Activated CD8-positive, alpha-beta T cell treated with anti-CD3 and anti-CD28 coated beads, Interleukin-2, amount 10 ng/mL, durations not matched to agents 7 days and 5 days (primary cell): ENCODE results near the gene COL9A3. TPM values are rescaled to one million over a fixed set of nuclear protein-coding genes. Genes with fewer than 3 reads are reported as not detected.

Experiments
- ATAC-seq: fragments of 150-1000 bp; cut with Tn5 transposase; one replicate; pipeline ENCODE4 v1.10.0; 2021; ENCODE audit warnings: moderate library complexity
- CTCF ChIA-PET: fragments of 350-600 bp; sonication (Branson Sonifier 250); formaldehyde crosslinking; loops from one replicate; lab custom pipeline; 2021; ENCODE audit warnings: antibody characterized with exemption; lab: Charles Lee
- POLR2A ChIA-PET: fragments of 350-600 bp; sonication (Branson Sonifier 250); formaldehyde crosslinking; loops from one replicate; lab custom pipeline; 2021; ENCODE audit warnings: antibody characterized with exemption; lab: Charles Lee
- DNase-seq: peaks from one replicate; pipeline ENCODE4 v3.0.0-alpha.2; 2020
- H3K27ac Mint-ChIP-seq: one replicate; pipeline ENCODE4 v1.8.0; 2021; ENCODE audit warnings: mild to moderate bottlenecking, mixed read lengths
- H3K27me3 Mint-ChIP-seq: one replicate; pipeline ENCODE4 v1.8.0; 2021; ENCODE audit warnings: low read depth, mixed read lengths
- H3K36me3 Mint-ChIP-seq: one replicate; pipeline ENCODE4 v1.8.0; 2021; ENCODE audit warnings: low read depth, mixed read lengths
- H3K4me1 Mint-ChIP-seq: one replicate; pipeline ENCODE4 v1.8.0; 2021; ENCODE audit warnings: low read depth, mixed read lengths
- H3K4me3 Mint-ChIP-seq: one replicate; pipeline ENCODE4 v1.8.0; 2021; ENCODE audit warnings: mild to moderate bottlenecking, mixed read lengths
- H3K9me3 Mint-ChIP-seq: one replicate; pipeline ENCODE4 v1.8.0; 2022; ENCODE audit warnings: mixed read lengths; ENCODE audit not compliant: insufficient read depth
- total RNA-seq, 2 experiments: library from RNA; stranded (reverse); gene quantifications; one replicate each; pipeline ENCODE4 v1.2.3, GENCODE V29; 2021

Gene COL9A3
- total RNA-seq, 2 experiments from 2014 or later: not detected

DNA sequence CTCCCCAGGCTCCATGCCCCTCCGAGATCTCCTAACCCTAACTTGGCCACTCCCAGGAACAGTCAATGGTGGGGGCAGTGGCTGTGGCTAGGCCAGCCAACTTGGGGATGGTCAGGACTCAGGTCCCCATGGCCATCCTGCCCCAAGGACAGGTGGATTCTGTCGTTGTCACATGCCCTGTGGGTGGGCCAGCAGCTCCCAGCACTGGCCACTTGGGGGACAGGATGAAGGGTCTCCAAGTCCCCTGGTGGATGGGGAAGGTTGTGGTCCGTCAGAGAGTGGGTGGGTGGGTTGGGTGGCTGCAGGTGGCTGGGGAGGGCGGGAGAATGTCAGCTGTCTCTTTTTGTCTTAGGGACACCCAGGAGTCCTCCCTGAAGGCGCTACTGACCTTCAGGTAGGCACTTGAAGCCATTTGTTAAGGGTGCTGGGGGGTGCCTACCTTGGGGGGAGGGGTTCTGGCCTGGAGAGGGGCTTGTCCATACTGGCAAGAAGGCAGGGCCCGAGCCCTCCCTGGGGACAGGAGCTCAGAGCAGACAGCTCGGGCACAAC lies 5.5 kb downstream of the COL9A3 start:
- Mint-ChIP-seq H3K4me3 (no peak overlapping the region), H3K27me3 (peaks cover 9% of the 10 kb centered on the region), H3K4me1 (peaks cover 2% of the 10 kb centered on the region), H3K9me3 (no peaks in the 10 kb centered on the region), H3K36me3 (no peaks in the 10 kb centered on the region), H3K27ac (no peak overlapping the region)
- DNase-seq: no peak
- ATAC-seq: no peak
- POLR2A ChIA-PET: no interaction called here
- CTCF ChIA-PET: interaction anchor here (0.6 to 1.9 kb wide), 7 partner anchors 14 to 187 kb away, joined by 3 to 9 read pairs (median 4); partner anchors contain the start of gene DIDO1

DNA sequence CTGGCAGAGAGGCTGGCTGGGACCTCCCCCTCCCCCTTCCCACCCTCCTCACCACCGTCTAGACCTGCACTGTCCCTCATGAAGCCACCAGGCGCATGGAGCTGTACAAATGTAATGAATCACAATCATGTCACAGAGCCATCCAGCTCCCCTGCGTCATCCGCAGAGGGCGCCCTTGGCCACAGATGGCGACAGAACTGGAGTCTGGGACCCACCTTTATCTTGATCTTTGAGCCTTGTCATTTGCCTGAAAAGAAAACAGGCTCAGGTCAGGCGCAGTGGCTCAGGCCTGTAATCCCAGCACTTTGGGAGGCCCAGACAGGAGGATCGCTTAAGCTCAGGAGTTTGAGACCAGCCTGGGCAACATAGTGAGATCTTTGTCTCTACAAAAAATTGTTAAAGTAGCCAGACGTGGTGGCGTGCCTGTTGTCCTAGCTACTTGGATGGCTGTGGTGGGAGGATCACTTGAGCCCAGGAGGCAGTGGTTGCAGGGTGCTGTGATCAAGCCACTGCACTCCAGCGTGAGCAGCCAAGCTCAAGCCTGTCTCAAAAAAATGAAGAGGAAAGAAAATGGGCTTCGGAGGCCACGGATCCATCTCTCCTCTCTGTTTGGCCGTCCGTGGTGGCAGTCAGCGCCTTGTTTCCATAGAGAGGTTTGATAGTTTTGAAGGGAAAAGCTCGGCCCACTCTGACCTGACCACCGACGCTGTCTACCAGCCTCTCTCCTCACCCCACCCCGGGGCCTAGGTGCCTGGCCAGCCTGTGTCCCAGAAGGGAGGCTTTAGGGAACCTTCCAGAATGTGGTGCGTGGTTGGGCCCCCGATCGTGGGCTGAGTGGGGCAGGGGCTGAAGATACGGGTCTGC lies 6.2 kb downstream of the COL9A3 start:
- Mint-ChIP-seq H3K36me3 (no peaks in the 10 kb centered on the region), H3K4me1 (peaks cover 2% of the 10 kb centered on the region), H3K4me3 (no peak overlapping the region), H3K27me3 (peaks cover 4% of the 10 kb centered on the region), H3K27ac (no peak overlapping the region), H3K9me3 (no peaks in the 10 kb centered on the region)
- peak; percentile 66 for DNase-seq
- POLR2A ChIA-PET: no interaction called here
- CTCF ChIA-PET: interaction anchor here (0.6 to 1.9 kb wide), 7 partner anchors 15 to 186 kb away, joined by 3 to 9 read pairs (median 4); partner anchors contain the start of gene DIDO1
- peak; percentile 74 for ATAC-seq

DNA sequence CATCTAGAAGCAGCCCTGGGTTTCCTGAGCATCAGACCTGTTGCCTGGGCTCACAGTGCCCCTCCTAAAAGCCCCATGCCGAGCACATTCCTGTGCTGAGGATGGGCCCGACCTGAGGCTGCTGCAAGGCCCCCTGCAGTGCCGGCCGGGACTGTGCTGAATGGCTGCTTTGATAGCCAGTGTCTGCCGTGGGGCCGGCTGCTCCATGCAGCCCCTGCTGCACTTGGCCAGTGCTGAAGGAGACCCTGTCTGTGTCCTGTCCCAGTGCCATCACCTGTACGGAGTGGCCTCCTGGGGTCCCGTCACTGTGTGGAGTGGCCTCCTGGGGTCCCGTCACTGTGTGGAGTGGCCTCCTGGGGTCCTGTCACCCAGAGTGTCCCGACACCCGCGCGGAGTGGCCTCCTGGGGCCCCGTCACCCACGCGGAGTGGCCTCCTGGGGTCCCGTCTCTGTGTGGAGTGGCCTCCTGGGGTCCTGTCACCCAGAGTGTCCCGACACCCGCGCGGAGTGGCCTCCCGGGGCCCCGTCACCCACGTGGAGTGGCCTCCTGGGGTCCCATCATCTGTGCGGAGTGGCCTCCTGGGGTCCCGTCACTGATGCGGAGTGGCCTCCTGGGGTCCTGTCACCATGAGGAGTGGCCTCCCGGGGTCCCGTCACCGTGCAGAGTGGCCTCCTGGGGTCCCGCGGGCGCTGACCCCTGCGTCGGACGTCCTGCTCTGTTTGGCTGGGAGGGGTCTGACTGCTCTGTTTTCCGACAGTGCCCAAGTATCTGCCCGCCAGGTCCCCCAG lies 7.0 kb downstream of the COL9A3 start:
- ChIA-PET POLR2A (no interaction called here), CTCF (interaction anchor here (1.3 to 1.9 kb wide), 3 partner anchors 16 to 185 kb away, joined by 5 to 9 read pairs (median 8); no protein-coding TSS in a partner anchor)
- no peaks in the 10 kb centered on the region for H3K9me3 Mint-ChIP-seq
- H3K4me3 Mint-ChIP-seq: no peak overlapping the region
- H3K27ac Mint-ChIP-seq: no peak overlapping the region
- ATAC-seq (no peak), DNase-seq (no peak)
- H3K27me3 Mint-ChIP-seq: no peaks in the 10 kb centered on the region
- H3K4me1 Mint-ChIP-seq: peaks cover 2% of the 10 kb centered on the region
- H3K36me3 Mint-ChIP-seq: no peaks in the 10 kb centered on the region

DNA sequence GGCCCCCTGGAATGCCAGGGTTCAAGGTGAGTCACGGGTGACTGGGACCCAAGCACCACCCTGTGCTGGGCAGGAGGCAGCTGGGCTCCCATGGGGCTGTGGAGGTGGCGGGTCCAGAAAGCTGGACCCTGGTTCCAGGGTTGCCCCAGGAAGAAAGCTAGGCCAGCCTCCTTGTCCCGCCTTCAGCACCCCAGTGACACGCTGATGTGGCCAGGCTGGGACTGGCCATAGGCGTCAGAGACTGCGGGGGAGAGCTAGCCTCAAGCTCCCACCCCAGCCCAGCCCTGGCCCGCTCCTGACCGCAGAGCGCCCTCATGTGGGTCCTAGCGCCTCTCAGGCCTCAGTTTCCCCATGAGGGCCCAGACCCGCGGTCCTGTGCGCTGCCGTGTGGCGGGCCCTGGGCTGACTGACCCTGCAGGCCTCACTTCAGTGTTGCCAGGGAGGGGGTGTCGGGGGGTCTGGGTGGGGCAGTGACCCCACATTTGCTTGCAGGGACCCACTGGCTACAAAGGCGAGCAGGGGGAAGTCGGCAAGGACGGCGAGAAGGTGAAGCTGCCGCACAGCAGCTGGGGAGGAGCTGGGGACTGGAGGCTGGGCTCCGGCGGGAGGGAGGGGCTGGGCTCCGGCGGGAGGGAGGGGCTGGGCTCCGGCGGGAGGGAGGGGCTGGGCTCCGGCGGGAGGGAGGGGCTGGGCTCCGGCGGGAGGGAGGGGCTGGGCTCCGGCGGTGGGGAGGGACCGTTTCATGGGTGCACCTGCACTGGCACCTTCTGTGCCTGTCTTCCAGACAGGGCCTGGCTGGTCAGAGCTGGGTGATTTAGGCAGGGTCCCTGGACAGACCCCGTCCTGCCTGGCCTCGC lies 7.9 kb downstream of the COL9A3 start:
- no peaks in the 10 kb centered on the region for H3K27me3 Mint-ChIP-seq
- peaks cover 2% of the 10 kb centered on the region for H3K4me1 Mint-ChIP-seq
- no peaks in the 10 kb centered on the region for H3K36me3 Mint-ChIP-seq
- H3K9me3 Mint-ChIP-seq: no peaks in the 10 kb centered on the region
- H3K4me3 Mint-ChIP-seq: no peak overlapping the region
- ATAC-seq (no peak), DNase-seq (no peak)
- no peak overlapping the region for H3K27ac Mint-ChIP-seq
- ChIA-PET POLR2A (no interaction called here), CTCF (no interaction called here)

DNA sequence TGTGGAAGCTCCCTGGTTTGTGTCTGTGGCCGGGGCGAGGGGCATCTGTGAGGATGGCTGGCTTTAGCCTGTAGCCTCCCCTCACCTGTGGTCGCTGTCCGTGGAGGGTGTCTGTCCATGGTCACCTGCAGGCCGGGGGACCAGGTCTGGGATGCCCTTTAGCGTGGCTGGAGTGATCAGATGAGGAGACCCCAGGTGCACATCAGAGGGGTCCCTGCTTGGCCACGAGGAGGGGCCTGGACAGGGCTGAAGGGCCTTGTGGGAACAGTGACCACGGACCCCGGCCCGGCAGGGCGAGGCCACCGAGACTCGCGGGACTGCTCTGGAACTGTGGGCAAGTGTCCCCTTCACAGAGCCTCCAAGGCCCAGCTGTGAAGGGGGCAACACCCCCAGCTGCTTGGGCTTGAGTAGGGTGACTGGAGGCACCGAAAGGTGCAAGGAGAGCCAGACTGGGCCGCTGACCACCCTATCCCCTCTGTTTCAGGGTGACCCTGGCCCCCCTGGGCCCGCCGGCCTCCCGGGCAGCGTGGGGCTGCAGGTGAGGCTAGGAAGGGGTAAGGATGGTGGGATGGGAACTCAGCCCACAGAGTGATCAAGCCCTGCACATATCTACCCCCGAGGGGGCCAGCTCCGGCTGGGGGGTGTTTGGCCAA lies 8.6 kb downstream of the COL9A3 start:
- Mint-ChIP-seq H3K4me1 (peaks cover 2% of the 10 kb centered on the region), H3K36me3 (no peaks in the 10 kb centered on the region), H3K4me3 (no peak overlapping the region), H3K9me3 (no peaks in the 10 kb centered on the region), H3K27ac (no peak overlapping the region), H3K27me3 (no peaks in the 10 kb centered on the region)
- CTCF ChIA-PET: no interaction called here
- no peak for DNase-seq
- POLR2A ChIA-PET: no interaction called here
- ATAC-seq: no peak

DNA sequence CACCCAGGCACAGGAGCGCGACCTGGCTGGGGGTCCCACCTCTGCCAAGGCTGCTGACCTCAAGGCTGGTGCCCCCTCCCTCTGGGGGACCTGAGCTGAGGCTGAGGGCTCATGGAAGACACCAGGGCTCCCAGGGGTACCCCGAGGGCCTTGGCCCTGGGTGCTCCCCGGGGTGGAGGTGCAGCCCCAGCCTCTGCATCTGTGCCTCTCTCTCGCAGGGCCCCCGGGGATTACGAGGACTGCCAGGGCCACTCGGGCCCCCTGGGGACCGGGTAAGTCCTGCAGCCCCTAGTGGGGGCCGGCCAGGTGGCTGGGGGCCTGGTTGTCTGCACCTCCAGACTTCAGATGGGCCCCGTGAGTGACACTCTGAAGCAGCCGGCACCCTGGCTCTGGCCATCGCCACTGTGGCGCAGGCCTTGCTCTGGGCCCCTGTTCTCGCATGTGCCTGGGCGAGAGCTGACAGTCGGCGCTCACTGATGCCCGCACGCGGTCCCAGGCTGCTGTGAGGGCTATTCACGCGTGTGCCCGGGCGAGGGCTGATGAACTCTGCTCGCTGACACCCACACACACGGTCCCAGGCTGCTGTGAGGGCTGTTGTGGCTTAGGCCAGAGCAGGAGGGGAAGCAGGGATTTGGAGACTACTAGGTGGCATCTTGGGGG lies 9.3 kb downstream of the COL9A3 start:
- H3K27me3 Mint-ChIP-seq: no peaks in the 10 kb centered on the region
- no peak for ATAC-seq
- DNase-seq: no peak
- no peak overlapping the region for H3K4me3 Mint-ChIP-seq
- H3K9me3 Mint-ChIP-seq: no peaks in the 10 kb centered on the region
- H3K27ac Mint-ChIP-seq: no peak overlapping the region
- H3K36me3 Mint-ChIP-seq: no peaks in the 10 kb centered on the region
- CTCF ChIA-PET: no interaction called here
- peaks cover 2% of the 10 kb centered on the region for H3K4me1 Mint-ChIP-seq
- POLR2A ChIA-PET: interaction anchor here (0.7 kb wide), 1 partner anchor 528 kb away, joined by 3 read pairs; no protein-coding TSS in a partner anchor

DNA sequence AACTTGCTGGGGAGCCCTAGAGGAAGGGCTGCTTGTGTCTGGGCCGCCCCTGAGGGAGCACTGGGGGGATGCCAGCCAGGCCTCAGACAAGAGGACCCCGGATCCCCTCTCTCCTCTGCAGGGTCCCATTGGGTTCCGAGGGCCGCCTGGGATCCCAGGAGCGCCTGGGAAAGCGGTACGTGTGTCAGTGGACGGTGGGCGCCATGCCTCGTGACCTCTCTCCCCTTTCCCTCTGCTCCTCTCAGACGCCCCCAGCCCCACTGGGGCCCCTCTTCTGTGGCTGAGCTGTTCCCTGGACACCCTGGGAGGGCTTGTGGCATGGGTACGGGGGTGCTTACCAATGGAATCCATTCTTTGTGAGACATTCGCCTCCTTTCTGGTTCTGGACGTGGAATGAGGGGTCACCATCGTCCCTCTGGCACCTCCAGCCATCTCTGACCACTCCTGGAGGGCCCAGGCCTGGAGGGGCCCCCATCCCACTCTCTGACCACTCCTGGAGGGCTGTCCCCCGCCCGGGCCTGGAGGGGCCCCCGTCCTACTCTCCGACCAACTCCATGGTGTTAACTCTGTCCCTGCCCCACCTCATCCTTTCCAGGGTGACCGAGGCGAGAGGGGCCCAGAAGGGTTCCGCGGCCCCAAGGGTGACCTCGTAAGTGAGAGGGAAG lies 9.9 kb downstream of the COL9A3 start:
- DNase-seq (no peak), ATAC-seq (no peak)
- Mint-ChIP-seq H3K9me3 (no peaks in the 10 kb centered on the region), H3K27ac (no peak overlapping the region), H3K4me1 (peaks cover 2% of the 10 kb centered on the region), H3K4me3 (no peak overlapping the region), H3K36me3 (no peaks in the 10 kb centered on the region), H3K27me3 (no peaks in the 10 kb centered on the region)
- CTCF ChIA-PET: no interaction called here
- POLR2A ChIA-PET: interaction anchor here (0.7 kb wide), 1 partner anchor 529 kb away, joined by 3 read pairs; no protein-coding TSS in a partner anchor

DNA sequence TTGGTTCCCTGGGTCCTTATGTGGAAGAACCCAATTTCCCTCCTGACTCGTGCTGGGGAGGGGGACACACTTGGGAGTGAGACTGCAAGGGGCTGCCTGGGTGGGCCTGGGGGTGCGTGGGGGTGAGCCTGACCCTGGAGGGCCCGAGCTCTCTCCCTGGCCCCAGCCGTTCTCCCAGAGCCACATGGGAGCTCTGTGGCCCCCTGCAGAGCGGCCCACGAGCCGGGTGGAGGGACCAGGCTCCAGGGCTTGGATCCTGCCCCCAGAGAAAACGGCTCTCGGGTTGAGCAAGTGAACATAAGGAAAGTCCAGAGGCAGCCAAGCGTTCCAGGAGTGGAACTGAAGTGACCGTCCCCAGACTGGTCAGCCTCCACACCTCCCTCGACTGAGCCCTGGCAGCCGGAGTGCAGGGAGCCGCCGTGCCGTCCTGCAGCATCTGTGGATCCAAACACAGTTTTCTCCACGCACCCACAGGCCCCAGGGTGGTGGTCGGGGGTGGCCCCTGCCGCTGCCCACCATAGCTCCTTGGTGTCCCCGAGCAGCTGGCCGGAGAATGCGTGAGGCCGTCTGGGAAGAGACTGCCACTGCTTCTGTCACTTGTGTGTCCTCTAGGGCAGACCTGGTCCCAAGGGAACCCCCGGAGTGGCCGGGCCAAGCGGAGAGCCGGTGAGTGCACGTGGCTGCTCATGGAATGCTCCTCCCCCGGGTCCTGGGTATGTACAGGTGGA lies 10.6 kb downstream of the COL9A3 start:
- DNase-seq (no peak), ATAC-seq (no peak)
- Mint-ChIP-seq H3K9me3 (no peaks in the 10 kb centered on the region), H3K27ac (no peak overlapping the region), H3K36me3 (no peaks in the 10 kb centered on the region), H3K4me1 (peaks cover 2% of the 10 kb centered on the region), H3K4me3 (no peak overlapping the region), H3K27me3 (no peaks in the 10 kb centered on the region)
- POLR2A ChIA-PET: no interaction called here
- CTCF ChIA-PET: no interaction called here

DNA sequence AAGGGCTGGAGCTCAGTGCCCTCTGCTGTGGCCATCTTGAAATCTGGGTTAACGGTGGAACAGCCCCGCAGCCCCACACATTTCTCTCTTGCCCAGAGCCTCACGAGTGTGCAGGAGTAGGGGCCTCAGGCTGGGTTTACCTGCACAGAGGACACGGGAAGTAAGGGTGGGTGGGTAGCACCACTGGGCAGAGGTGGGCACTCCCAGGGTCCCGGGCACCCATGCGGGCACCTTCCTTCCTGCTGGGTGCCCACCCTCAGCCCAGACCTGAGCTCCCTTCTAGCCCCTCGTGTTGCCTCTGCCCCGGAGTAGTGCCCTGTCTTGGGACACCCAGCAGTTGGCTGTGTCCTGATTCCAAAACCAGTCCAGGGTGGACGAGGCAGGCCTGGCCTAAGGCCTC lies 11.2 kb downstream of the COL9A3 start:
- Mint-ChIP-seq H3K9me3 (no peaks in the 10 kb centered on the region), H3K4me3 (no peak overlapping the region), H3K27ac (no peak overlapping the region), H3K36me3 (no peaks in the 10 kb centered on the region), H3K27me3 (no peaks in the 10 kb centered on the region), H3K4me1 (no peaks in the 10 kb centered on the region)
- CTCF ChIA-PET: no interaction called here
- DNase-seq (no peak), ATAC-seq (no peak)
- POLR2A ChIA-PET: no interaction called here
